Endothelial cell of umbilical vein (primary cell): Measurements from ENCODE around the gene GTF2F1.

Experiments
- EZH2 ChIP-seq: IDR thresholded peaks from 2 replicates; pipeline ENCODE4 v1.6.1; 2012; ENCODE audit warnings: borderline replicate concordance, low read depth, mild to moderate bottlenecking, moderate library complexity, low read length, inconsistent platforms; ENCODE audit not compliant: severe bottlenecking
- JUN ChIP-seq: IDR thresholded peaks from 2 replicates; pipeline ENCODE4 v1.6.1; 2011; ENCODE audit warnings: borderline replicate concordance, low read depth; ENCODE audit not compliant: insufficient read length, insufficient read depth
- POLR2A ChIP-seq: IDR thresholded peaks from 2 replicates; pipeline ENCODE4 v1.6.1; 2012; ENCODE audit warnings: low read depth, mild to moderate bottlenecking, control low read depth, low read length
- POLR2AphosphoS5 ChIP-seq: IDR thresholded peaks from 2 replicates; pipeline ENCODE4 v1.6.1; 2012; ENCODE audit warnings: low read depth, mild to moderate bottlenecking, control low read depth, low read length, moderate library complexity; ENCODE audit not compliant: insufficient read depth
- TF ChIP-seq, protein P1 (sequence below), 2 donors: IDR thresholded peaks; 1 replicate in 1 of 2; 2 replicates in 1 of 2; pipeline ENCODE4 v1.5.1; 2011; ENCODE audit warnings: low read length in 2 of 2, mild to moderate bottlenecking in 2 of 2, moderate library complexity in 2 of 2, control low read depth in 1 of 2, inconsistent platforms in 1 of 2, low read depth in 1 of 2; ENCODE audit not compliant: insufficient read depth in 1 of 2; ENCODE audit errors: extremely low read depth in 1 of 2
- TF ChIP-seq, protein P2 (sequence below): IDR thresholded peaks from 2 replicates; pipeline ENCODE4 v1.6.1; 2011; ENCODE audit not compliant: insufficient read depth, insufficient read length

DNA sequence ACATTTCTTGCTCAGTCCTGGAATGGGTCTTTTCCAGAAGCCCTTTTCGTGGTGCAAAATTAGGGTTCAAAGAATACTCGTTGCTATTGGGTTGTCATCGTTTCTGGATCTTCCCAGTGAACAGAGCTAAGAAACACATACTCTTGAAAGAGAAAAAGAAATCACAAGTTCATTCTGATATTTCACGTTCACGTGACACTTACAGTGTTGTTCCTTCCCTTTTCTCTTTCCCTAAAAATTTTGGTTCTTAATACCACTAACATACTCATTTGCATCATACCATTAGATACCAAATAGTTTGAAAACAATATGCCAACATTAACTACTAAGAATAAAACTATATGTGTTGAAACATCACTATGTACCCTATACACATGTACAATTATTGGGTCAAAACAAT, 13.4 kb upstream of the GTF2F1 start:
- TF ChIP-seq, protein P1, sequence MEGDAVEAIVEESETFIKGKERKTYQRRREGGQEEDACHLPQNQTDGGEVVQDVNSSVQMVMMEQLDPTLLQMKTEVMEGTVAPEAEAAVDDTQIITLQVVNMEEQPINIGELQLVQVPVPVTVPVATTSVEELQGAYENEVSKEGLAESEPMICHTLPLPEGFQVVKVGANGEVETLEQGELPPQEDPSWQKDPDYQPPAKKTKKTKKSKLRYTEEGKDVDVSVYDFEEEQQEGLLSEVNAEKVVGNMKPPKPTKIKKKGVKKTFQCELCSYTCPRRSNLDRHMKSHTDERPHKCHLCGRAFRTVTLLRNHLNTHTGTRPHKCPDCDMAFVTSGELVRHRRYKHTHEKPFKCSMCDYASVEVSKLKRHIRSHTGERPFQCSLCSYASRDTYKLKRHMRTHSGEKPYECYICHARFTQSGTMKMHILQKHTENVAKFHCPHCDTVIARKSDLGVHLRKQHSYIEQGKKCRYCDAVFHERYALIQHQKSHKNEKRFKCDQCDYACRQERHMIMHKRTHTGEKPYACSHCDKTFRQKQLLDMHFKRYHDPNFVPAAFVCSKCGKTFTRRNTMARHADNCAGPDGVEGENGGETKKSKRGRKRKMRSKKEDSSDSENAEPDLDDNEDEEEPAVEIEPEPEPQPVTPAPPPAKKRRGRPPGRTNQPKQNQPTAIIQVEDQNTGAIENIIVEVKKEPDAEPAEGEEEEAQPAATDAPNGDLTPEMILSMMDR (IDR thresholded peaks at IDR 0.05; ENCODE audit: extremely low read depth in 1 of 2, insufficient read depth in 1 of 2, low read depth in 1 of 2, low read length in 2 of 2) = no peak
- no peak for TF ChIP-seq POLR2AphosphoS5
- TF ChIP-seq, protein P2, sequence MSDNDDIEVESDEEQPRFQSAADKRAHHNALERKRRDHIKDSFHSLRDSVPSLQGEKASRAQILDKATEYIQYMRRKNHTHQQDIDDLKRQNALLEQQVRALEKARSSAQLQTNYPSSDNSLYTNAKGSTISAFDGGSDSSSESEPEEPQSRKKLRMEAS = no peak
- no peak for TF ChIP-seq POLR2A
- no peak for TF ChIP-seq JUN
- no peak for TF ChIP-seq EZH2
